Measurements from ENCODE around the gene AKR1B15. TPM values are rescaled to one million over a fixed set of nuclear protein-coding genes. Genes with fewer than 3 reads are reported as not detected.
A peak's percentile ranks its signal among the peaks of the same experiment; 100 is the strongest.
"Not testable (repeated sequence)": the region's sequence is repeated elsewhere in the genome, so short reads cannot be mapped to it uniquely, and the experiment has no call there.

AKR1B15 gene
- 1.3 TPM for total RNA-seq

DNA sequence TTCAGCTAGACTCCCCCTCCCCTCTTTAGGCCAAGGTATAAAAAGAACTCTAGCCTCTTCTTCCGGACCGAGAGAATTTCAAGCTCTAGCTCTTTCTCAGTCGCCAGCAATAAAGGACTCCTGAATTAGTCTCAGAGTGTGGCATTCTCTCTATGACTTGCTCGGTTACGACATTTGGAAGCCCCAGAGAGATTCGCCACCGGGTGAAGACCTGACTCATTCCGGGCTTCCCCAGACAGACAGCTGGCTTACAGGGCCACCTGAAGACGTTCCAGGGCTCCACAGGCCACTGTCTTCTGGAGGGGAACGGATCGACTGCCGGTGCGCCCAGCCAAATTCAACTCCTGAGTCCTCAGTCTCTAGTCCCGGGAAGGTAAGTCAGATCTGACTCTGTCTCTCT lies at the start of gene AKR1B15:
TSS of gene AKR1B15 (plus strand) at position 234 of the 400 bp plus-strand sequence. CDS start 15,510 bp downstream, outside the sequence.
- peak; percentile 67 for ATAC-seq
- DNase-seq (ENCODE audit: low spot score) = no peak
- intact Hi-C loops (cut with DNase I) = no loop called here

DNA sequence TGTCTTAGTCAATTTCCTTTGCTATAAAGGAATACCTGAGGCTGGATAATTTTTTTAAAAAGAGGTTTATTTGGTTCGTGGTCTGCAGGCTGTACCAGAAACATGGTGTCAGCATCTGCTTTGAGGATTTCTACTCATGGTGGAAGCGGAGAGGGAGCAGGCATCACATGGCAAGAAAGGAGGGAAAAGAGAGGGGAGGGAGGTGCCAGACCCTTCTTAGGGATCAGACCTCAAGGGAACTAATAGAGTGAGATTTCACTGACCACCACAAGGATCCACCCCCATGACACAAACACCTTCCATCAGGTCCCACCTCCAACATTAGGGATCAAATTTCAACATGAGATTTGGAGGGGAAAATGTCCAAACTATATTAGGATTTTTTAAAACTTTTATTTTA lies 48.5 kb upstream of the AKR1B15 start:
- no peak for ATAC-seq
- DNase-seq (ENCODE audit: low spot score) = no peak
- intact Hi-C loops (cut with DNase I) = no loop called here

DNA sequence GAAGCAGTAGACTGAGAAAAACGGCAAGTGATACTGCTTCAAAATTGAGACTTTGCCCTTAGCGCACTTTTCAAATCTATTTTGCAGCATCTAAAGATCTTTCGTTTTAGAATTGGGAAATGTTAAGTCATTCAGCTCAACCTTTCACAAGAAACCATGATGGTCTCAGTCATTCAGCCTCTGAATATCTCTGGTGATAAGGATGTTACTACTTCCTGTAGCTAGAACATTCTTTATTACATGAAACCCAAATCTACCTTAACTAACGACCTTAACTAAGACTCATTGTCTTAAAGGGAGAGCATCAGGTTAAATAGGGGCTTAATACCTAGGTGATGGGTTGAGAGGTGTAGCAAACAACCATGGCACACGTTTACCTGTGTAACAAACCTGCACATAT lies 47.9 kb upstream of the AKR1B15 start:
- intact Hi-C loops (cut with DNase I) = no loop called here
- no peak for DNase-seq (ENCODE audit: low spot score)
- no peak for ATAC-seq

DNA sequence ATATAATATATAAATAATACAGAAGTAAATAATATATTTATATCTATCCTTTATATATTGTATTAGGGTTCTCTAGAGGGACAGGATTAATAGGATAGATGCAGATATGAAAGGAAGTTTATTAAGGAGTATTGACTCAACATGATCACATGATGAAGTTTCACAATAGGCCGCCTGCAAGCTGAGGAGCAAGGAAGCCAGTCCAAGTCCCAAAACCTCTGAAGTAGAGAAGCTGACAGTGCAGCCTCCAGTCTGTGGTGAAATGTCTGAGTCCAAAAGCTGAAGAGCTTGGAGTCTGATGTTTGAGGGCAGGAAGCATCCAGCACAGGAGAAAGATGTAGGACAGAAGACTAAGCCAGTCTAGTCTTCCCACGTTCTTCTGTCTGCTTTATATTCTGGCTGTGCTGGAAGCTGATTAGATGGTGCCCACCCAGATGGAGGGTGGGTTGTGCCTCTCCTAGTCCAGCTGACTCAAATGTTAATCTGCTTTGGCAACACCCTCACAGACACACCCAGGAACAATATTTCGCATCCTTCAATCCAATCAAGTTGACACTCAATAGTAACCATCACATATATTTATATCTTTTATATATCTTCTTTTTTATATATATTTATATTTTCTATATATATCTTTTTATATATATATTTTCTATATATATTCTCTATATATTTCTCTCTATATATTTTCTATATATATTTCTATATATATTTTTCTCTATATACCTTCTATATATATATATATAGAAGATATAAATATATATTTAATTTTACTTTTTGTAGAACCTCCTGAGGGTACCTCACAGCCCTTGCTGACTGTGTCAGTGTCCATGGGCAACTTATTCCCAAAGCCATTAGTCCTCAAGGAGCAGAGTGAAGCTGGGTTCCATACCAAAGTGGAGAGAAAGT lies 46.2 kb upstream of the AKR1B15 start:
- ATAC-seq (peak; percentile 93), DNase-seq (ENCODE audit: low spot score) (peak; percentile 62)
- intact Hi-C loops (cut with DNase I) = no loop called here

DNA sequence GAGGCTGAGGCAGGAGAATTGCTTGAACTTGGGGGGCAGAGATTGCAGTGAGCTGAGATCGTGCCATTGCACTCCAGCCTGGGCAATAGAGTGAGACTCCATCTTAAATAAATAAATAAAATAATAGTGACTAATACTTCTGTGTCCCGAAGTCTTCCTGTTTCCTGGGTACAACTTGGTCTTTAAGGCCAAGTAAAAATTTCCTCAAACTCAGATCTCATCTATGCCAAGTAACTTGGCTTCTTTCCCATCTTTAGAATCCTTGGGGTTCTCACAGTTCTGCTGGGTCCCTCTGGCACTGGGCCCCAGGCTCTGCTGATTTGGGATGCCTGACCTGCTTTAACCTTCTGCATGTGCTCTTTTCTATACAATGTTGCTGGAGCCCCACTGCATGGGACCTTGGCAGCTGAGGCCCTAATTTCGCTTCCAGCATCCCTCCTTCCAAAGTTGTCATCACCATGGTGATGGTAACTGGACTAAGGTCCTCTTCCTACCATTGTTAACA lies 44.2 kb upstream of the AKR1B15 start:
- no peak for DNase-seq (ENCODE audit: low spot score)
- peak; percentile 18 for ATAC-seq
- intact Hi-C loops (cut with DNase I) = no loop called here

DNA sequence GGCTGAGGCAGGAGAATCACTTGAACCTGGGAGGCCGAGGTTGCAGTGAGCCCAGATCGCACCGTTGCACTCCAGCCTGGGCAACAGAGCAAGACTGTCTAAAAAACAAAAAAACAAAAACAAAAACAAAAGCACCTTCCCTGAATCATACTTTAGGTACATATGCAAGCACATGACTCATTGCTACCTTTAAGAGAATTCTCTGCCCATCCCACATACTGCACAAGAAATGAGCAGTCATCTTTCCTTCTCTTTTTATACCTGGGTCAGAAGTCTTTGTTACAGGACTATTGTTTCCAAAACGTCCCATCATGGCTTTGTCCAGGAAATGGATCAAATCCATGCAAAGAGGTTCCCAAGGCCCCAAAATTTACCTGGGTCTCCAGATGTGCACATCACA lies 43.1 kb upstream of the AKR1B15 start:
- DNase-seq (ENCODE audit: low spot score) (no peak), ATAC-seq (no peak)
- intact Hi-C loops (cut with DNase I) = no loop called here

DNA sequence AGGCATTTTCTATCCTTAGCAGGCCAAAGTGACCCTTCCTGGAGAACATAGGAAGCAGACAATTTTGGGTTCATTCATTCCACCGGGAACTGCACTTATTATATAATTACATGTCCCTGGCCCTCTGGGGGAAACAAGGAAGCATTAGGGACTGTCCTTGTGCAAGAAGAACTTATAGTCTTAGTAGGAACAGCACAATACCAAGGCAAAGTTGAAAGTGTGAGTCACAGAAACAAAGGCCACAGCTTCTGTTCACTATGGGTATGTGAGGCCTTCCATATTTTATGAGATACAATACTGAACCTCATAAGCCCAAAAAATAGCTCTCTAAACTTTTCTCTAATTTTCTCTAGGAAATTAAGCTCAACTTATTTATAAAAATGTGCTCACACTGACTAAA lies 39.9 kb upstream of the AKR1B15 start:
- DNase-seq (ENCODE audit: low spot score) = no peak
- intact Hi-C loops (cut with DNase I) = no loop called here
- ATAC-seq = no peak

DNA sequence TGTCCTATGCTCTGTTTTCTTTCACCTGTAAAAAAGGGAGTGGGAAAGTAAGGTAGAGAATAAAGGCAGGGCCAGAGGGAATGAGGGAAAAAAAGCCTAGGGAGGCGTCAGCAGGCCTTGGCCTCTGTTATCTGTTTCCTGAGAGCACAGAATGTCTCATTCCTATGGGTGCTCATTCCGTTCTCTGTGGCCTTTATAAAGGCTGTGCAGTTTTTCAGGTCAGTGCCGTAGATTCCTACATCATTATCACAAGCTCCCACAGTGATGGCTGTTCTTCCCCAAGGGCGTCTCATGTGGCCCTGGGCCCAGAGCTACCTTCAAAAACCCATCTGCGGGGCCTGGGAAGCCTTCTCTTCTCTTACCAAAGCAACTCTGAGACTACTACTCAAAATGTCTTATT lies 38.3 kb upstream of the AKR1B15 start:
- DNase-seq (ENCODE audit: low spot score) (no peak), ATAC-seq (no peak)
- intact Hi-C loops (cut with DNase I) = loop anchor here (5.0 kb wide), 1 partner anchor 68 kb away; no protein-coding TSS in a partner anchor

DNA sequence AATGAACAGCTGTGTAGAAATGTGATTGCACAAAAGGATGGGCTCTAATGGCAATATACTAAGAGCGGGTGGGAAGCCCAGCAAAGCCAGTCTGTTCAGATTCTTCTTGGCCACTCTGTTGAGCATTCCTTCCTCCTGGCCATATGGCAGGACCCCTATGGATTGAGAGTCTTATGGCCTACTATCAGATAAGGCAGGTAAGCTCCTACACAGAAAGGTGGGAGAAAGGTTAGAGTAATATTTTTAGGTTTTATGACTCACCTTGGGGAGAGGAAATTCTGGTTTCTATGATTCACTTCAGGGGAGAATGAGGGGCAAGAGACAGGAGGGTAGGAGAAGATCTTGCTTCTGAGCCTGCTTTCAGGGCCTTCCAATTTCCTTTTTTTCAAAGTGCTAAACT lies 36.6 kb upstream of the AKR1B15 start:
- DNase-seq (ENCODE audit: low spot score) (no peak), ATAC-seq (no peak)
- intact Hi-C loops (cut with DNase I) = loop anchor here (5.0 kb wide), 1 partner anchor 70 kb away; no protein-coding TSS in a partner anchor

DNA sequence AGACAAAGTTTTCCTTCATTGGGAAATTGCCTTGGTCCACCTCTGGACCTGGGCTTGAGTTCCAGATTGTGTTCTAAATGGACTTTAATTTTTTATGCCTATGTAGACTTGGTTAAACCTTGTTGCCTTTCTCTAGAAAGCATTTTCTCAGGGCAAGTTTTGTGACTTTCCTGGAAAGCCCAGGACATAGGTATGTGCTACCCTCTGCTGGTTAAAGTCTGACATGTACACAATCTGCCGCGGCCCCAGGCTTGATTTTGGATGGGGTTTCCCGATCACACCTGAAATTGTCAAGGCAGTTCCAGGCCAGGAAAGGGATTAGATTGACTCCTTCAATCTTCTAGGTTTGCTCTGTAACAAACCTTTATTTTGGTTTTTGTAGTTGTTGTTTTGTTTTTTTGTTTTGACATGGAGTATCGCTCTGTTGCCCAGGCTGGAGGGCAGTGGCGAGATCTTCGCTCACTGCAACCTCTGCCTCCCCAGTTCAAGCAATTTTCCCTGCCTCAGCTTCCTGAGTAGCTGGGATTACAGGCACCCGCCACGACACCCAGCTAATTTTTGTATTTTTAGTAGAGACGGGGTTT lies 35.6 kb upstream of the AKR1B15 start:
- DNase-seq (ENCODE audit: low spot score) = no peak
- ATAC-seq = peak; percentile 76

DNA sequence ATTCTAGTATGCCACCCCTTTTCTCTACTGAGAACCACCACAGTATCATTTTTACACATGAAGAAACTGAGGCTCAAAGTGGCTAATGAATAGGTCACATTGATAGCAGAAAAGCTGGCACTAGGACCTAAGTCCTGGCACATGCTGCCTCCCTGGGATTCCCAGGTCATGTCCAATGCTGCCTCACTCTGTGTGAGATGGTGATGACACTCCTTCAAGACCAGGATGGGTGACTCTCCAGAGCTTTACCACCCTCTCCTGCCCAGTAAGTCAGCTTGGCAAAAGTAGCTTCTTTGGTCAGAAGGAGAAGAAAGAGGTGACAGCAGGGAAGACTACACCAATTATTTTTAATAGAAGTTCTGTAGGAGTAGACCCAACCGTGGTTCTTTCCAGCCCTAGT lies 34.8 kb upstream of the AKR1B15 start:
- DNase-seq (ENCODE audit: low spot score) (no peak), ATAC-seq (peak; percentile 29)
- intact Hi-C loops (cut with DNase I) = loop anchor here (5.0 kb wide), 1 partner anchor 72 kb away; no protein-coding TSS in a partner anchor

More for the DNA sequence above, 35.6 kb upstream of the AKR1B15 start:
- intact Hi-C loops (cut with DNase I) = loop anchor here (5.0 kb wide), 1 partner anchor 71 kb away; no protein-coding TSS in a partner anchor

DNA sequence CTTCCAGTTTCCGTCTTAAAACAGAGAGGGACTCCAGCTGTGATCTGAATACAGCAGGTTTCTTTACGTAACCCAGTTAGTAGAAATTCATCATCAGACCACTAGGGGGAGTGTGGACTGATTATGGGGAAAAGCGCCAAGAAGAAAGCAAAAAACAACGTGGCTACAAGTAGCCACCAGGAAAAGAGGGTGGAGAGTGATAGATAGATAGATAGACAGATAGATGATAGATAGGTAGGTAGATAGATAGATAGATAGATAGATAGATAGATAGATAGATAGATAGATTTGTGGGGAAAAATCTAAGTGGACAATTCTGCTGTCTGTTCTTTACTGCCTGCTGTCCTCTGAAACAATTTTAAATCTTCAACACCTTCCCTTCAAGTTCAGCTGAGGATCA lies 34.2 kb upstream of the AKR1B15 start:
- ATAC-seq (peak; percentile 66), DNase-seq (ENCODE audit: low spot score) (no peak)
- intact Hi-C loops (cut with DNase I) = loop anchor here (5.0 kb wide), 1 partner anchor 72 kb away; no protein-coding TSS in a partner anchor

DNA sequence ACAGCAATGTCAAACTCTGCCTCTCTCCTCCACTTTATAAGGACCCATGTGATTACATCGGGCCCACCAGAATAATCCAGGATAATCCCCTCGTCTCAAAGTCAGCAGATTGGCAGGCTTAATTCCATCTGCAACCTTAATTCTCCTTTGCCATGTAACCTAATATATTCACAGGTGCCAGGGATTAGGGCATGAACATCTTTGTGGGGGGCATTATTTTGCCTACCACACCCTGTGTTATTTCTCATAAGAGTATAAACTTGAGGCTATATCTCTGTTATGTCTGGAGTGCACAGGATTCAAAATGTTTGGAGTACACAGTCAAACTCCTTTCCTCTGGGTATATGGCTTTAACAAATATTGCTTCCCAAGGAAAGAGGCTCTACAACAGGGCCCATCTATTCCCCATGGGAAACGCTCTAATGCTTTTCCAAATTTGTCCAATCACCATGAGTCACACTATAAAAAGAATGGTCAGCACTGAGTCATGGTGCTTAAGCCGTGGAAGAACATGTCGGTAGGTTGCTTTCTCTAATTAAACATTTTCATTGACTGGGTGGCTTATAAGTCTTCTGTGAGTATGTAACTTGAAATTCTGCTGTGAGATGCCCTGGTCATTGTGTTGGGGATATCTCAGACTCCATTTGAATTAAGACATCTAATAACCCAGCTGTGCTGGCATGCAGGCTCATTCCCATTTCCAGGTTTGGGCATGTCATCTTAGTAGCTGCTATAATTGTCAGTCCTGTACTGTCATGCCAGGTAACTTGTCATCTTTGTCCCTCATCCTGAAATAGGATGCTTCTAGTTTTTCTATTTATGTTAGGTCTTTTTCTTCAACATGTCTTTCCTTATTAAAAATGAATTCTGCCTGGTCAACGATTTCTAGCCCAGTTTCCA lies 33.1 kb upstream of the AKR1B15 start:
- intact Hi-C loops (cut with DNase I) = no loop called here
- DNase-seq (ENCODE audit: low spot score) (no peak), ATAC-seq (no peak)

DNA sequence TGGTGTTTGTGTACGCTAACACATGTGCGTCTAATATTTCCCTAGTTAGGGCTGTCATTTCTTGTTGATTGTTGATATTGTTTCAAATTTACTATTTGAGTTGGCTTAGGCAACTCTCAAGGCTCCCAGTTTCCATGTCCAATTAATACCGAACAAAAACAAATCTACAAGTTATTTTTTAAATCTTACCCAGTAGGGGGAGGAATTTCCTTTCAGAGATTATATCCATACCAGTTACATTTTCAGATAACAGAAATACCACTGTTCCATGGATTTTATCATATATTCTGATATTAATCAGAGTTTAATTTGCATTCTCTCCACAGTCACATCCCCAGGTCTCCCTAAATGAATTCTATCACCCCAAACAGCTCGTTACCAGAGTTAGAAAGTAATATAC lies 28.8 kb upstream of the AKR1B15 start:
- ATAC-seq (peak; percentile 61), DNase-seq (ENCODE audit: low spot score) (no peak)
- intact Hi-C loops (cut with DNase I) = no loop called here

DNA sequence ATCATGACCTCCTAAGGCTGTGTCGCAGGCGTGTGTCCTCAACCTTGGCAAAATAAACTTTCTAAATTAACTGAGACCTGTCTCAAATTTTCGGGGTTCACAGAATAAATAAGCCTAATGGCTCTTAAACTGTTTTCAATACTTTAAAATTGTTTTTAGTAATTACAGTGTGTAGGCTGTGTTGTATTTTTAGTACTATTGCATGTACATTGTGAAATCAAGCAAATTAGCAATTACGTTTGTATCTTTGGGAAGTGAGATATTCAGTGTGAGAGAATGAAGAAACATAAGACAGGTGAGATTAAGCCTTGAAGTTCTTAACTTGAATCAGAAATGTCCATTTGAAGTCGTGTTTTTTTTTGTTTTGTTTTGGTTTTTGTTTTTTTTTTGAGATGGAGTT lies 26.3 kb upstream of the AKR1B15 start:
- no peak for ATAC-seq
- intact Hi-C loops (cut with DNase I) = no loop called here

DNA sequence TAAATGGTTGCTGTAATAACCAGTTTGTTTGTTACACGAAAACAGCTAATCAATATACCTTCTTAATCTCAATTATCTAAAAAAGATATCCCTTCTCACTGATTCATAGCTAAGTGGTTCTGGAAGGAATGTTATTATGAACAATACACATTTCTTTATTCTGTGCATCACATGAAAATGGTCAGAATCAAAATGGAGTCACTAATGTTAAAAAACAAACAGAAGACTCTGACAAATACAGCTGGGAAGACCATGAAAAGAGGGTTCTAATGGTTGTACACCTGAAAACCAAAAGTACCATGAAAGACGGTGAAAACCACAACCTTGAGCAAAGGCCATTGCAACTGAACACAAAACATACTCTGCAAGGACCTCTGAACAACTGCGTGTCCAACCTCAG lies 23.5 kb upstream of the AKR1B15 start:
- DNase-seq (ENCODE audit: low spot score); ATAC-seq; intact Hi-C loops (cut with DNase I): not testable (repeated sequence)

More for the DNA sequence above, 26.3 kb upstream of the AKR1B15 start:
- DNase-seq (ENCODE audit: low spot score) = no peak

DNA sequence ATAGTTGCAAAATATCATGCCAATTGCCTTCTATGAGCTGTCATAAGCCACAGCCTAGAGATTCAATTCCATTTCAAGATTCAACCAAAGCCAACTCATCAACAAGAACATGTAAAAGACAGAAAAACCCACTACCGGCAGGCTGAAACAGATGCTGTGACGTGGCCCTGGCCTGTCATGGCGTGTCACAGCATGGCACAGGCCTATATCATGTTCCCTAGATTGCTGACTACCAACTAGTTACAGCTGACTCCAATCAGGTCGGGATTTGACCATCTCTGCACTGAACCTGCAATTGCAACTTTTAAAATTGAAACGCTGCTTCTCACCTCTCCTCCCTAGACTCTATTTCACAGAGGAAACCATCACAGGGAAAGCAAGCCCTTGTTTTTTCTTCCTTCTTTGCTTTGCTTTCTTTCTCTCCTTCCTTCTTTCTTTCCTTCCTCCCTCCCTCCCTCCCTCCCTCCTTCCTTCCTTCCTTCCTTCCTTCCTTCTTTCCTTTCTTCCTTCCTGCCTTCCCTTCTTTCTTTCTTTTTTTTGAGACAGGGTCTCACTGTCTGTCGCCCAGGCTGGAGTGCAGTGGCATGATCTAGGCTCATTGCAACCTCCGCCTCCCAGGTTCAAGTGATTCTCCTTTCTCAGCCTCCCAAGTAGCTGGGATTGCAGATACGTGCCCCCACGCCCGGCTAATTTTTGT lies 22.2 kb upstream of the AKR1B15 start:
- intact Hi-C loops (cut with DNase I); DNase-seq (ENCODE audit: low spot score); ATAC-seq: not testable (repeated sequence)

DNA sequence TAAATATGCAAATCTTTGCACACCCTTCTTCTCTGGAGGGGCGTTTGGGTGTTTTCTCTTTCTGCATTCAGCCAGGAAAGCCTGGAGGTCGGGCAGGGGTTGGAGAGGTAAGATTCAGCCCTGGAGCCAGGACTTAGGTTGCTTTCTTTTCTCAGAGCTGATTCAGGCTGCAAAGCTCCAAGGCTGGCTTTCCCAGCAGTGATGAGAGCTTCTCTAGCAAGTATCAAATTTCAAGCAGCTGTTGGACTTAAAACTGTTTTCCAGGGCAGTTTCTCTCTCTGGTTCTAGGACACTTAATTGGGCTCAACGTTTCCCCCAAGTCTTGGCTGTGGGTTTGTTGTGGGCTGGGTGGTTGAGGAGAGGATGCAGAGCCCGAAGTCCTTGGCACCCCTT lies 20.9 kb upstream of the AKR1B15 start:
- no peak for DNase-seq (ENCODE audit: low spot score)
- peak; percentile 80 for ATAC-seq
- intact Hi-C loops (cut with DNase I) = no loop called here

All from sciatic nerve (tissue), 2 donors.